ENCODE results near the gene FHOD1. TPM values are rescaled to one million over a fixed set of nuclear protein-coding genes. Genes with fewer than 3 reads are reported as not detected.

The FHOD1 gene
- total RNA-seq, 4 donors from 2014 or later, result 13.3 to 64.4 (median 38.8) TPM

DNA sequence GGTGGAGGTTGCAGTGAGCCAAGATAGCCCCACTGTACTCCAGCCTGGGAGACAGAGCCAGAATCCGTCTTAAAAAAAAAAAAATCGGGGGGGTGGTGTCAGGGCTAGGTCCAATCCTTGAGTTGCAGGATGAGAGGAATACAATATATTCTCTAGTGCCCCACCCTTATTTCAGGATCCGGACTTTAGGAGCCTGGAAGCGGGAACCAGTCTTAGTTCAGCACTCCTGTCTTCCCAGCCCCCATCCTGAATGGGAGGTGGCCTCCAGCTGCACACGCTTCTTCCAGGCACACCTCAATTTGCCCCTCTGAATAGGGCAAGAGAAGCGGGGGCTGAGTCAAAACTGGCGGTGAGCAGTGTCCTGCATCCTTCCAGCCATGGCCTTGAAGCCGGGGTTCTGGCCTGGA is 1.6 kb downstream of the FHOD1 start:
- Histone ChIP-seq H3K27ac (peak overlapping the region; percentile 85 to 90 (median 88)), H3K4me1 (peaks cover 10 to 72% (median 40%) of the 10 kb centered on the region in 4 donors), H3K9me3 (no peaks in the 10 kb centered on the region), H3K27me3 (peaks cover 0 to 5% of the 10 kb centered on the region in 2 donors), H3K4me3 (peak overlapping the region; percentile 47 to 72 (median 66)), H3K36me3 (no peaks in the 10 kb centered on the region)
- DNase-seq, result no peak
- TF ChIP-seq POLR2A (IDR thresholded peaks at IDR 0.05), result no peak
- TF ChIP-seq, protein P1, sequence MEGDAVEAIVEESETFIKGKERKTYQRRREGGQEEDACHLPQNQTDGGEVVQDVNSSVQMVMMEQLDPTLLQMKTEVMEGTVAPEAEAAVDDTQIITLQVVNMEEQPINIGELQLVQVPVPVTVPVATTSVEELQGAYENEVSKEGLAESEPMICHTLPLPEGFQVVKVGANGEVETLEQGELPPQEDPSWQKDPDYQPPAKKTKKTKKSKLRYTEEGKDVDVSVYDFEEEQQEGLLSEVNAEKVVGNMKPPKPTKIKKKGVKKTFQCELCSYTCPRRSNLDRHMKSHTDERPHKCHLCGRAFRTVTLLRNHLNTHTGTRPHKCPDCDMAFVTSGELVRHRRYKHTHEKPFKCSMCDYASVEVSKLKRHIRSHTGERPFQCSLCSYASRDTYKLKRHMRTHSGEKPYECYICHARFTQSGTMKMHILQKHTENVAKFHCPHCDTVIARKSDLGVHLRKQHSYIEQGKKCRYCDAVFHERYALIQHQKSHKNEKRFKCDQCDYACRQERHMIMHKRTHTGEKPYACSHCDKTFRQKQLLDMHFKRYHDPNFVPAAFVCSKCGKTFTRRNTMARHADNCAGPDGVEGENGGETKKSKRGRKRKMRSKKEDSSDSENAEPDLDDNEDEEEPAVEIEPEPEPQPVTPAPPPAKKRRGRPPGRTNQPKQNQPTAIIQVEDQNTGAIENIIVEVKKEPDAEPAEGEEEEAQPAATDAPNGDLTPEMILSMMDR (IDR thresholded peaks at IDR 0.05), result no peak

DNA sequence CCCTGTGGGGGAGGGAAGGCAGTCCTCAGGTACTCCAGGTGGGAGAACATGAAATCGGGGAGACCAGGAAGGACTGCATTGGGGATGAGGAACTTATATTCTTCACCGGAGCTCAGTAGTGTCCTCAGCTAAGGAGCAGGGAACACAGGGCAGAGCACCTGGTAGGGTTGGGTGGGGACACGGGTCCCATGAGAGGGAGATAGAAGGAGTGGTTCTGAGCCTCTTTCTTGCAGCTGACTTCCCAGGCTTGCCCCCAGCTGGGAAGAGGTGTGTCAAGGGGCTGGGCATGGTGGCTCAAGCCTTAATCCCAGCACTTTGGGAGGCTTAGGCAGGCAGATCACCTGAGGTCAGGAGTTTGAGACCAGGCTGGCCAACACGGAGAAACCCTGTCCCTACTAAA is 2.1 kb downstream of the FHOD1 start:
- Histone ChIP-seq H3K4me3 (peak overlapping the region in 1 of 4 donors; percentile 72), H3K36me3 (no peaks in the 10 kb centered on the region), H3K27ac (peak overlapping the region; percentile 85 to 90 (median 88)), H3K9me3 (no peaks in the 10 kb centered on the region), H3K27me3 (peaks cover 0 to 5% of the 10 kb centered on the region in 2 donors), H3K4me1 (peaks cover 10 to 76% (median 40%) of the 10 kb centered on the region in 4 donors)
- DNase-seq, result peak in 1 of 3 donors; percentile 43
- no peak for TF ChIP-seq POLR2A (IDR thresholded peaks at IDR 0.05)
- TF ChIP-seq, protein P1 (IDR thresholded peaks at IDR 0.05), result no peak

DNA sequence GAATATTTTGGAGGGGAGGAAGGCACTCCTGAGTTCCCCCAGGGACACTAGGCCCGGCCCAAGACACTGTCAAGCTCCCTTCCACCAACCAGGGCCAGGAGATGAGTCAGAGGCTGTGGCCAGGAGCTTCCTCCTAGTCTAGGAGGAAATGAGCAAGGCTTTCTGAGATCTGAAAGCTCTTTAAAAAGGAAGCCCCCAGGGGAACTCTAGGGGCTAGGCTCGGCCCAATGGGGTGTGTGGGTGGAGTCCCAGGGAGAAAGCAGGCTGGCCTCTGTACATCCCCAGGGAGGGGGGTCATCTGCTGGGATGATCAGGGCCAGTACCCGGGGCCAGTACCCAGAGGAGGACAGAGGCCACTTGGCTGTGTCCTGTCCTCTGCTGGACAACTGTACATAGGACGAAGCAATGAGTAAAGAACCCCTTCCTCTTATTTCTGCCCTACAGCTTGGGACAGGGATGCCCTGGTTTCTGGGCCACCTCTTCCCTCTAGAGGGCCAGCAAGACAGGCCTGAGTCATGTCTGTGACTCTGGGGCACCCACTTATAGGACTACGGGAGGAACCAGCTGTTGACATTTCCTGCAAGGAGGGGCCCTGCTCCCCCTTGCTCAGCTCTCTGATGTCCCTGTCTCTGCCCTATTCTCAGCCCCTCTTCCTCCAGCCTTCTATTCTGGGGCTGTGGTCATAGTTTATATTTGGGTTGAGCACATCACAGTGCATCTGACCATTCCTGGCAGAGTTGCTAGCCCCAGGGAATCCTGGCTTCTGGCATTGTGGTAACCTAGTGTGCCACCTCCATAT is 2.7 kb downstream of the FHOD1 start:
- peaks cover 10 to 76% (median 40%) of the 10 kb centered on the region in 4 donors for H3K4me1 ChIP-seq
- no peak for TF ChIP-seq POLR2A (IDR thresholded peaks at IDR 0.05)
- TF ChIP-seq, protein P1 (IDR thresholded peaks at IDR 0.05), result no peak
- H3K9me3 ChIP-seq, result no peaks in the 10 kb centered on the region
- peaks cover 0 to 2% (median 0%) of the 10 kb centered on the region in 3 donors for H3K36me3 ChIP-seq
- H3K27ac ChIP-seq, result peak overlapping the region; percentile 85 to 90 (median 88)
- H3K27me3 ChIP-seq, result peaks cover 0 to 5% of the 10 kb centered on the region in 2 donors
- DNase-seq, result peak; percentile 58 to 89 (median 79)
- H3K4me3 ChIP-seq, result no peak overlapping the region

DNA sequence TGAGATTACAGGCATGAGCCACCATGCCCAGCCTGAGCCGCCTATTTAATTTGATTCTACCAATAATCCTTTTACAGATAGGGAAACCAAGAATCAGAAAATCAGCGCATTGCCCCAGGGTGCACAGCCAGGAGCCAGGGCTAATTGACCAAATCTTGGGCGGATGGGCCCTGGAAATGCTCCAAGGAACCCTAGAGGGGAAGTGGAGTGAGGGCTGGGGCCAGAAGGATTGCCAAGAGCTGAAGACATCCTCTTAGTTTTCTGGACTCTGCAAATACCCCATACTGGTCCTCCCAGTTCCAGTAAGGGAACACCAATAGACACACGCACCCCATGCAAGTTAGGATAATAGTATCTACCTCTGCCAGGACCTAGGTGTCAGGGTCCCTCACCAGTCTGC is 3.8 kb downstream of the FHOD1 start:
- no peak overlapping the region for H3K4me3 ChIP-seq
- peak overlapping the region; percentile 85 to 90 (median 88) for H3K27ac ChIP-seq
- H3K9me3 ChIP-seq, result no peaks in the 10 kb centered on the region
- no peak for TF ChIP-seq POLR2A (IDR thresholded peaks at IDR 0.05)
- TF ChIP-seq, protein P1 (IDR thresholded peaks at IDR 0.05), result no peak
- DNase-seq, result peak in 1 of 3 donors; percentile 40
- peaks cover 0 to 13% (median 0%) of the 10 kb centered on the region in 3 donors for H3K36me3 ChIP-seq
- peaks cover 10 to 68% (median 36%) of the 10 kb centered on the region in 4 donors for H3K4me1 ChIP-seq
- H3K27me3 ChIP-seq, result no peaks in the 10 kb centered on the region

DNA sequence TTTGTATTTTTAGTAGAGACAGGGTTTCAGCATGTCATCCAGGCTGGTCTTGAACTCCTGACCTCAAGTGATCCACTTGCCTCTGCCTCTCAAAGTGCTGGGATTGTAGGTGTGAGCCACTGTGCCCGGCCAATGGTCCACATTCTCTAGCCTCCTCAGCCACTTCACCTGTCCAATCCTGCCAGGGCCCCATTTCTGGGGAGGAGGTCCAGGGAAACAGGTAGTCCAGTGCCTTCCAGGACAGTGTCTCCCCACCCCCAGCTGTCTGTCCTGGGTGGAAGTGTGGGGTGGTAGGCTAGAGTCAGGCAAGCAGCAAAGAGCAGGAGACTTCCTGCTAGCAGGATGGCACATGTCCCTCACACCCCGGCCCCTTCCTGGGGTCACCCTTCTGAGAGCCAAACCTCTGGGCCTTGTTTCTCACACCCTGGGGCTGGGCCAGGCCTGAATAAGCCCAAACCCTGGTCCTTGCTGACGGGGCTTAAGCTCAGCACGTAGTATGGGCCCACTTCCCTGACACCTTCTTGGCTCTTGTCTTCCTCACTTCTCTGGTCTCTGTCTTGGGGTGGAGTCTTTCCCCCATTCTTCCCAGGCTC is 5.0 kb downstream of the FHOD1 start:
- TF ChIP-seq POLR2A (IDR thresholded peaks at IDR 0.05), result no peak
- TF ChIP-seq, protein P1 (IDR thresholded peaks at IDR 0.05), result no peak

More for the DNA sequence above, 5.0 kb downstream of the FHOD1 start:
- Histone ChIP-seq H3K4me3 (no peak overlapping the region), H3K9me3 (no peaks in the 10 kb centered on the region), H3K4me1 (peaks cover 10 to 58% (median 28%) of the 10 kb centered on the region in 4 donors), H3K36me3 (peaks cover 0 to 25% (median 0%) of the 10 kb centered on the region in 3 donors), H3K27me3 (no peaks in the 10 kb centered on the region), H3K27ac (peak overlapping the region in 3 of 4 donors; percentile 53 to 89 (median 69))
- peak in 1 of 3 donors; percentile 36 for DNase-seq

Data from Peyer's patch (tissue), 4 donors.